ENCODE data around the gene ACSM6. TPM values are rescaled to one million over a fixed set of nuclear protein-coding genes. Genes with fewer than 3 reads are reported as not detected.

ACSM6 gene
- total and polyA plus RNA-seq, 2 of the 8 experiments (the other 6 are each of a cell fraction or from before 2014, with no cell fraction given), result 0.33 TPM; not detected in 1

DNA sequence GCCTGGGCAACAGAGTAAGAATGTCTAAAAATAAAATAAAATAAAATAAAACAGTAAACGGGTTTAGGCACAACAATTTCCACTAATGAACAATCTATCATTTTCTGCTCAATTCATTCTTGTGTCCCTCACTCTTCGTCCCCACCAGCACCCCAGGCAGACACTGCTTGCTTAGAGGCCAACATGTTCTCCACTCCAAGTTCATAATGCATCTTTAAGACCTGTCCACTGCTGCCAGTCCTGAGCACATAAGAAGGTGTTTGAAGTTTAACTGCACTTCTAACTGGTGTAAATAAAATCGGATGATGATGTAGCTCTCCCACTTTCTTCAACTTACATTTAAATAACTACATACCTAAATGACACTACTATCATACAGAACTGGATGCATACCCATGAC is 83.6 kb downstream of the ACSM6 start:
- CTCF ChIA-PET (ENCODE audit: partially characterized antibody), result interaction anchor here (0.7 to 4.1 kb wide), 7 partner anchors 11 to 144 kb away, joined by 3 to 23 read pairs (median 5); no protein-coding TSS in a partner anchor
- Histone ChIP-seq H3K4me3 (ENCODE audit: extremely low read depth in 1 of 4, insufficient read depth in 2 of 4, low read depth in 3 of 4, low read length in 4 of 4) (no peak overlapping the region), H3K23ac (ENCODE audit: insufficient read length) (no peak overlapping the region), H2BK120ac (replicated peaks; ENCODE audit: low read depth, low read length) (no peak overlapping the region), H2AK5ac (ENCODE audit: low read depth, low read length) (no peak overlapping the region), H3K14ac (ENCODE audit: insufficient read length) (no peak overlapping the region), H3K4me1 (replicated peaks in 1 of 4; ENCODE audit: control insufficient read depth in 3 of 4, insufficient read depth in 4 of 4, low read length in 3 of 4) (peaks cover 0 to 22% (median 8%) of the 10 kb centered on the region in 4 experiments; a peak in 3 of 7 replicates), H3K56ac (replicated peaks; ENCODE audit: insufficient read length, low read depth, low read length) (no peak overlapping the region), H3K4ac (replicated peaks; ENCODE audit: insufficient read length, low read depth, low read length) (no peak overlapping the region), H3K18ac (ENCODE audit: extremely low read depth, low read length) (no peak overlapping the region), H3K79me2 (ENCODE audit: control insufficient read depth in 1 of 2, insufficient read depth in 2 of 2, low read length in 2 of 2) (peaks cover 29 to 98% of the 10 kb centered on the region in 2 experiments), H3K27ac (ENCODE audit: low read depth, low read length) (no peak overlapping the region), H2BK12ac (ENCODE audit: low read depth, low read length) (no peak overlapping the region), H4K20me1 (replicated peaks in 1 of 2; ENCODE audit: control insufficient read depth in 1 of 2, insufficient read depth in 2 of 2, low read length in 2 of 2) (peaks cover 0 to 4% of the 10 kb centered on the region in 2 experiments), H4K91ac (replicated peaks; ENCODE audit: insufficient read length, low read length) (no peak overlapping the region), H3K23me2 (ENCODE audit: low read depth, low read length) (no peaks in the 10 kb centered on the region), H2BK5ac (ENCODE audit: low read depth, low read length) (no peak overlapping the region), H3K79me1 (ENCODE audit: low read depth, low read length) (peaks cover 13% of the 10 kb centered on the region), H3K27me3 (replicated peaks in 1 of 4; ENCODE audit: control insufficient read depth in 3 of 4, extremely low read depth in 1 of 4, insufficient read depth in 3 of 4, low read length in 3 of 4) (no peaks in the 10 kb centered on the region), H3K36me3 (ENCODE audit: control insufficient read depth in 2 of 4, insufficient read depth in 4 of 4, low read length in 3 of 4) (no peaks in the 10 kb centered on the region), H2BK15ac (ENCODE audit: low read length) (no peak overlapping the region), H3K9me3 (ENCODE audit: insufficient read depth in 2 of 2, low read depth in 1 of 2, low read length in 1 of 2) (no peaks in the 10 kb centered on the region), H3K4me2 (ENCODE audit: insufficient read depth in 1 of 2, low read depth in 2 of 2, low read length in 2 of 2) (no peak overlapping the region; a peak in 1 of 4 replicates), H3K9ac (replicated peaks in 1 of 4; ENCODE audit: extremely low read depth in 1 of 4, low read depth in 3 of 4, low read length in 3 of 4) (no peak overlapping the region), H4K8ac (ENCODE audit: extremely low read depth, insufficient read depth, low read length) (no peak overlapping the region), H4K5ac (ENCODE audit: insufficient read length, low read depth, low read length) (no peak overlapping the region), H2BK20ac (ENCODE audit: low read length) (no peak overlapping the region), H2AFZ (ENCODE audit: low read length) (no peak overlapping the region)
- no peak for TF ChIP-seq SUZ12 (IDR thresholded peaks at IDR 0.05; ENCODE audit: low read length)
- no peak for TF ChIP-seq PHF8 (conservative IDR thresholded peaks at IDR 0.05; ENCODE audit: low read depth, low read length)
- TF ChIP-seq SIRT6 (IDR thresholded peaks at IDR 0.05; ENCODE audit: low read length), result no peak
- TF ChIP-seq SAP30 (IDR thresholded peaks at IDR 0.05; ENCODE audit: insufficient read depth, insufficient replicate concordance, low read length), result no peak
- TF ChIP-seq TBP (IDR thresholded peaks at IDR 0.05; ENCODE audit: low read depth, low read length), result no peak
- TF ChIP-seq BRCA1 (IDR thresholded peaks at IDR 0.05; ENCODE audit: low read depth, low read length), result no peak
- TF ChIP-seq YY1 (IDR thresholded peaks at IDR 0.05; ENCODE audit: low read depth, low read length), result no peak
- TF ChIP-seq RAD21 (IDR thresholded peaks at IDR 0.05 in 1 of 2, conservative IDR thresholded peaks at IDR 0.05 in 1 of 2; ENCODE audit: low read depth in 2 of 2, low read length in 2 of 2), result no peak
- TF ChIP-seq FOSL1 (IDR thresholded peaks at IDR 0.05; ENCODE audit: insufficient read depth, low read depth, low read length), result no peak
- no peak for TF ChIP-seq RBBP5 (IDR thresholded peaks at IDR 0.05; ENCODE audit: borderline replicate concordance, low read depth, low read length)
- TF ChIP-seq EP300 (IDR thresholded peaks at IDR 0.05; ENCODE audit: borderline replicate concordance in 1 of 2, low read depth in 2 of 2, low read length in 2 of 2), result no peak
- TF ChIP-seq SP1 (IDR thresholded peaks at IDR 0.05; ENCODE audit: low read depth, low read length), result no peak
- FAIRE-seq, result no peak
- POLR2A ChIA-PET (ENCODE audit: partially characterized antibody), result interaction anchor here (1.6 to 4.1 kb wide), 2 partner anchors 11 to 13 kb away, joined by 6 to 18 read pairs; no protein-coding TSS in a partner anchor
- DNase-seq (ENCODE audit: low read depth in 1 of 2, low spot score in 2 of 2), result peak in 1 of 2 experiments; percentile 20
- 89% methylated on average over 3 of the region's 3 CpGs; no CpG with 5 or more reads in 1 of the 2 experiments for WGBS, 2 experiments (ENCODE audit: extremely low coverage in 1 of 2, insufficient coverage in 1 of 2, insufficient read length in 1 of 2, insufficient replicate concordance in 2 of 2, low coverage in 1 of 2, low lambda C conversion rate in 2 of 2, missing lambda C conversion rate in 1 of 2)

Data from H1 (cell line).